Left ventricle myocardium inferior (tissue), 1 donor: ENCODE data around the gene CPEB2. TPM values are rescaled to one million over a fixed set of nuclear protein-coding genes. Genes with fewer than 3 reads are reported as not detected.

ENCODE experiments used
- DNase-seq: peaks from one replicate; pipeline ENCODE4 v3.0.0-alpha.2; 2020
- H3K27ac ChIP-seq: fragments of 200-600 bp; replicated peaks from 2 replicates; pipeline ENCODE4 v1.8.0; 2021
- H3K27me3 ChIP-seq: fragments of 200-600 bp; 2 replicates; pipeline ENCODE4 v1.8.0; 2021; ENCODE audit warnings: low read depth
- H3K36me3 ChIP-seq: fragments of 200-600 bp; 2 replicates; pipeline ENCODE4 v1.8.0; 2021
- H3K4me1 ChIP-seq: fragments of 200-600 bp; 2 replicates; pipeline ENCODE4 v1.8.0; 2021
- H3K4me3 ChIP-seq: fragments of 200-600 bp; 2 replicates; pipeline ENCODE4 v1.8.0; 2021; ENCODE audit warnings: mild to moderate bottlenecking, moderate library complexity
- H3K9me3 ChIP-seq: fragments of 200-600 bp; replicated peaks from 2 replicates; pipeline ENCODE4 v1.8.0; 2021
- intact Hi-C: fragments of 100-400 bp; cut with micrococcal nuclease; formaldehyde crosslinking; loops from one replicate; pipeline ENCODE4 v1.11.0; 2022
- total RNA-seq: library from RNA; stranded (reverse); fragmentation: NEBNext Ultra II Directional; extraction: Animal tissue kit (Norgen Biotek cat#: 25700); gene quantifications from one replicate; pipeline ENCODE4 v1.2.1, GENCODE V29; 2021
- TF ChIP-seq, protein P1 (sequence below): fragments of 200-600 bp; IDR thresholded peaks from 2 replicates; pipeline ENCODE4 v1.8.0; 2021; ENCODE audit warnings: antibody characterized with exemption, mild to moderate bottlenecking, borderline replicate concordance
- donor health status: DM: no; HTN: yes; CAD: no; lungs with severe emphysema.

Gene CPEB2
- total RNA-seq, 1 donor from 2014 or later, result 23.3 TPM

GRCh38 chr4:15088394-15089035, 86.2 kb downstream of the CPEB2 start:
- Histone ChIP-seq H3K4me1 (no peaks in the 10 kb centered on the region), H3K36me3 (no peaks in the 10 kb centered on the region), H3K27ac (no peak overlapping the region), H3K4me3 (no peak overlapping the region), H3K9me3 (peaks cover 4% of the 10 kb centered on the region), H3K27me3 (no peaks in the 10 kb centered on the region)
- intact Hi-C loops, result no loop called here
- TF ChIP-seq, protein P1, sequence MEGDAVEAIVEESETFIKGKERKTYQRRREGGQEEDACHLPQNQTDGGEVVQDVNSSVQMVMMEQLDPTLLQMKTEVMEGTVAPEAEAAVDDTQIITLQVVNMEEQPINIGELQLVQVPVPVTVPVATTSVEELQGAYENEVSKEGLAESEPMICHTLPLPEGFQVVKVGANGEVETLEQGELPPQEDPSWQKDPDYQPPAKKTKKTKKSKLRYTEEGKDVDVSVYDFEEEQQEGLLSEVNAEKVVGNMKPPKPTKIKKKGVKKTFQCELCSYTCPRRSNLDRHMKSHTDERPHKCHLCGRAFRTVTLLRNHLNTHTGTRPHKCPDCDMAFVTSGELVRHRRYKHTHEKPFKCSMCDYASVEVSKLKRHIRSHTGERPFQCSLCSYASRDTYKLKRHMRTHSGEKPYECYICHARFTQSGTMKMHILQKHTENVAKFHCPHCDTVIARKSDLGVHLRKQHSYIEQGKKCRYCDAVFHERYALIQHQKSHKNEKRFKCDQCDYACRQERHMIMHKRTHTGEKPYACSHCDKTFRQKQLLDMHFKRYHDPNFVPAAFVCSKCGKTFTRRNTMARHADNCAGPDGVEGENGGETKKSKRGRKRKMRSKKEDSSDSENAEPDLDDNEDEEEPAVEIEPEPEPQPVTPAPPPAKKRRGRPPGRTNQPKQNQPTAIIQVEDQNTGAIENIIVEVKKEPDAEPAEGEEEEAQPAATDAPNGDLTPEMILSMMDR, result no peak
- DNase-seq, result no peak

- H3K36me3 ChIP-seq, result no peaks in the 10 kb centered on the region
- intact Hi-C loops, result no loop called here
- no peak overlapping the region for H3K4me3 ChIP-seq
- peaks cover 4% of the 10 kb centered on the region for H3K9me3 ChIP-seq
- no peaks in the 10 kb centered on the region for H3K27me3 ChIP-seq
- TF ChIP-seq, protein P1, result no peak
- no peaks in the 10 kb centered on the region for H3K4me1 ChIP-seq
- no peak for DNase-seq
- no peak overlapping the region for H3K27ac ChIP-seq
Measured at GRCh38 chr4:15089979-15090378, 87.7 kb downstream of the CPEB2 start.

GRCh38 chr4:15100380-15100779, 98.1 kb downstream of the CPEB2 start:
- Histone ChIP-seq H3K4me3 (no peak overlapping the region), H3K27me3 (no peaks in the 10 kb centered on the region), H3K36me3 (no peaks in the 10 kb centered on the region), H3K4me1 (no peaks in the 10 kb centered on the region), H3K27ac (no peak overlapping the region), H3K9me3 (no peaks in the 10 kb centered on the region)
- intact Hi-C loops, result no loop called here
- no peak for DNase-seq
- TF ChIP-seq, protein P1, result no peak

GRCh38 chr4:15100994-15101695, 98.9 kb downstream of the CPEB2 start:
- no peaks in the 10 kb centered on the region for H3K27me3 ChIP-seq

DNA sequence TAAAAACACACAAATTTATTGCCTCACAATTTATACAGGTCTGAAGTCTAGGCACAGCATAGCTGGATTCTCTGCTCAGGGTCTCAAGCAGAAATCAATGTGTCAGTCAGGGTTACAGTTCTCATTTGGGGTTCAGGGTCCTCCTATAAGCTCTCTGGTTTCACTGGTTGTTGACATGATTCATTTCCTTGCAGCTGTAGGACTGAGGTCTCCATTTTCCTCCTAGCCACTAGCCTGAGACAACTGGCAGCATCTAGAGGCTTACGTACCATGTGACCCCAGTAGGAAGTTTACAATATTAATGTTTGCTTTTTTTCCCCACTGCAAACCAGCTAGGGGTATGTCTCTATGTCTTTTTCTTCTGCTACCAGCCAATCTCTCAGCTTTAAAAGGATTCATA, 102.5 kb downstream of the CPEB2 start:
- no peaks in the 10 kb centered on the region for H3K4me1 ChIP-seq
- no peak for DNase-seq
- H3K27ac ChIP-seq, result no peak overlapping the region
- no peak overlapping the region for H3K4me3 ChIP-seq
- no peaks in the 10 kb centered on the region for H3K9me3 ChIP-seq
- H3K36me3 ChIP-seq, result no peaks in the 10 kb centered on the region
- no peaks in the 10 kb centered on the region for H3K27me3 ChIP-seq
- TF ChIP-seq, protein P1, result no peak
- intact Hi-C loops, result no loop called here

More at GRCh38 chr4:15100994-15101695, 98.9 kb downstream of the CPEB2 start:
- TF ChIP-seq, protein P1, result no peak
- Histone ChIP-seq H3K9me3 (no peaks in the 10 kb centered on the region), H3K36me3 (no peaks in the 10 kb centered on the region), H3K27ac (no peak overlapping the region), H3K4me1 (no peaks in the 10 kb centered on the region), H3K4me3 (no peak overlapping the region)
- intact Hi-C loops, result no loop called here
- DNase-seq, result no peak
